Esophagus muscularis mucosa (tissue), 3 donors: ENCODE results near the gene VSX1.

ENCODE experiments used
- POLR2A ChIP-seq: fragments of 450-650 bp; IDR thresholded peaks from one replicate; pipeline ENCODE4 v1.6.1; 2017; ENCODE audit warnings: antibody characterized with exemption, moderate library complexity, mild to moderate bottlenecking, low read depth
- POLR2AphosphoS5 ChIP-seq, 2 donors: sonication (generic); formaldehyde crosslinking; IDR thresholded peaks; one replicate each; pipeline ENCODE4 v1.6.1; 2017; ENCODE audit warnings: antibody characterized with exemption in 2 of 2
- TF ChIP-seq, protein P1 (sequence below), 3 experiments: fragments of 200-600 bp in 2 of 3; fragments of 450-650 bp in 1 of 3; sonication (generic) in 2 of 3; IDR thresholded peaks; one replicate each; pipeline ENCODE4 v1.5.1; 2017 to 2019; ENCODE audit warnings: antibody characterized with exemption in 3 of 3, mild to moderate bottlenecking in 2 of 3, moderate library complexity in 1 of 3

DNA sequence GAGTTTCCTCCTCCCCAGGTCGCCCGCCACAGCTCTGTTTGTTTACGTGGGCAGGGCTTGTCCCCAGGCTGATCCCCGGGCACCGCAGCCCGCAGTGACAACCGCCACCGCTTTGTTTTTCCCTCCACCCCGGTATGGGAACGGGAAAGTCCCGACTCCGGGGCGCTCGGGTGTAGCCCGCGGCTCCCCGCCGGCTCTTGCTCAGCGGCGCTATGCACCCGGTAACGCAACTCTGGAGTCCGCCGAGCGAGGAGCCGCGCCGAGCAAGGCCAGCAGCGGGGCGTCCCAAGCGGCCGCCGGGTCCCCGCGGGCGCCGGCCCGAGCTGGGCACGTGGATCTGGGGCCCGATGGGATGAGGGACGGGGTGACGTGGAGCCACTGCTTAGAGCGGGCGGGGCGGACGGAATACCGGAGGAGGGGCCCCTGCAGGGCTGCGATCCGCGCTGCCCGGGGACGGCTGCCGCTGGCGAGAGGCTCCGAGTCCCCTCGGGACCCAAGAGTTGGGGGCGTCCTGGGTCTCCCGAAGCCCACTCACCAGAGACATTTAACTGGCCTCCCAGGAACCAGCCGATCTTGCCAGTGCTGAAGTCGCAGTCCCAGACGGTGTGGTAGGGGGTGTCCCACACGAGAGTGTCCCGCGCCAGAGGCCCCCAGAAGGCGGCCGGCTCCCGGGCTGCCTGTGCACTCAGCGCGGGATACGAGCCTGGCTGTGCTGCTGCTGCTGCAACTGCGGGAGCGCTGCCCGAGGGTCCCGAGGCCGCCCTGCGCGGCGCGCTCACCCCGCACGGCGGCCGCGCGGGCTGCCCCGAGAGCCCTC lies 24.5 kb downstream of the VSX1 start:
- TF ChIP-seq, protein P1, sequence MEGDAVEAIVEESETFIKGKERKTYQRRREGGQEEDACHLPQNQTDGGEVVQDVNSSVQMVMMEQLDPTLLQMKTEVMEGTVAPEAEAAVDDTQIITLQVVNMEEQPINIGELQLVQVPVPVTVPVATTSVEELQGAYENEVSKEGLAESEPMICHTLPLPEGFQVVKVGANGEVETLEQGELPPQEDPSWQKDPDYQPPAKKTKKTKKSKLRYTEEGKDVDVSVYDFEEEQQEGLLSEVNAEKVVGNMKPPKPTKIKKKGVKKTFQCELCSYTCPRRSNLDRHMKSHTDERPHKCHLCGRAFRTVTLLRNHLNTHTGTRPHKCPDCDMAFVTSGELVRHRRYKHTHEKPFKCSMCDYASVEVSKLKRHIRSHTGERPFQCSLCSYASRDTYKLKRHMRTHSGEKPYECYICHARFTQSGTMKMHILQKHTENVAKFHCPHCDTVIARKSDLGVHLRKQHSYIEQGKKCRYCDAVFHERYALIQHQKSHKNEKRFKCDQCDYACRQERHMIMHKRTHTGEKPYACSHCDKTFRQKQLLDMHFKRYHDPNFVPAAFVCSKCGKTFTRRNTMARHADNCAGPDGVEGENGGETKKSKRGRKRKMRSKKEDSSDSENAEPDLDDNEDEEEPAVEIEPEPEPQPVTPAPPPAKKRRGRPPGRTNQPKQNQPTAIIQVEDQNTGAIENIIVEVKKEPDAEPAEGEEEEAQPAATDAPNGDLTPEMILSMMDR (IDR thresholded peaks at IDR 0.05): no peak
- TF ChIP-seq POLR2A (peak; percentile 48), POLR2AphosphoS5 (IDR thresholded peaks at IDR 0.05) (peak; percentile 73 to 84)
